HG03432 (cell line): ENCODE data around the gene TRMT10C.
"Not testable (repeated sequence)": the region's sequence is repeated elsewhere in the genome, so short reads cannot be mapped to it uniquely, and the experiment has no call there.

Experiments
- ATAC-seq: cut with Tn5 transposase; IDR thresholded peaks from one replicate; pipeline ENCODE4 v1.9.1; 2021; ENCODE audit warnings: mild to moderate bottlenecking, moderate library complexity; ENCODE audit not compliant: unreplicated experiment

The TRMT10C gene

GRCh38 chr3:101544161-101544850 lies 17.4 kb upstream of the TRMT10C start:
- ATAC-seq = no peak

DNA sequence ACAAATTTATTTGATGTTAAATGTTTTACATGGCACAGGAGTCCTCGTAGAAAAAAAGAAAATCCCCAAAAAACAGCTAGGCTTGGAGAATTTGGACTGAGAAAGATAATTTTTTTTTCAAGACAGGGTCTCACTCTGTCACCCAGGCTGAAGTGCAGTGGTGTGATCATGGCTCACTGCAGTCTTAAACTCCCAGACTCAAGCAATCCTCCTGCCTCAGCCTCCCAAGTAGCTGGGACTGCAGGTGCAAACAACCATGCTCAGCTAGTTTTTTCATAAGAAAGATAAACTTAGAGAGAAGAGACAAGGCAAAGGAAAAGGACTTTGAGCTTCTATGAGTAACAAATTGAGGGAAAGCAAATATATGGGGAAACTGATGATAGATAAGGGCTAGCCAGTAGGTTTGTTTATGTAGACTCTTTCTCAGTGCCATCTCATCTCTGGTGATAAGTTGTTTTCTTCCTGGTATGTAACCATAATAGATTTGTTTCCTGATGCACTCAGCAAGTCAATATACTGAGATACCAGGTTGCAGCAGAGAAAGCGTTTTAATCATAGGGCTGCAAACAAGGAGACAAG lies 13.1 kb upstream of the TRMT10C start:
- ATAC-seq = no peak

DNA sequence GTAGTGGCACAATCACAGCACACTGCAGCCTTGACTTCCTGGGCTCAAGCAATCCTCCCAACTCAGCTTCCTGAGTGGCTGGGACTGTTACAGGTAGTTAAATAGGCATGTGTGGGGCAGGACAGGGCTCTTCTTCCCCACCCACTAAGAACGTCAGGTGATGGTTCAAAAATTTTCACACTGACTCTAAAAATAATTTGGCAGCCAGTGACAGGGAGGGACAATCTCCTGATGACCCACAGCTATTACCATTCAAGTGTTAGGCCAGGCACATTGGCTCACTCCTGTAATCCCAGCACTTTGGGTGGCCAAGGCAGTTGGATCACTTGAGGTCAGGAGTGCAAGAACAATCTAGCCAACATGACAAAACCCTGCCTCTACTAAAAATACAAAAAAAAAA lies 12.2 kb upstream of the TRMT10C start:
- ATAC-seq = no peak

DNA sequence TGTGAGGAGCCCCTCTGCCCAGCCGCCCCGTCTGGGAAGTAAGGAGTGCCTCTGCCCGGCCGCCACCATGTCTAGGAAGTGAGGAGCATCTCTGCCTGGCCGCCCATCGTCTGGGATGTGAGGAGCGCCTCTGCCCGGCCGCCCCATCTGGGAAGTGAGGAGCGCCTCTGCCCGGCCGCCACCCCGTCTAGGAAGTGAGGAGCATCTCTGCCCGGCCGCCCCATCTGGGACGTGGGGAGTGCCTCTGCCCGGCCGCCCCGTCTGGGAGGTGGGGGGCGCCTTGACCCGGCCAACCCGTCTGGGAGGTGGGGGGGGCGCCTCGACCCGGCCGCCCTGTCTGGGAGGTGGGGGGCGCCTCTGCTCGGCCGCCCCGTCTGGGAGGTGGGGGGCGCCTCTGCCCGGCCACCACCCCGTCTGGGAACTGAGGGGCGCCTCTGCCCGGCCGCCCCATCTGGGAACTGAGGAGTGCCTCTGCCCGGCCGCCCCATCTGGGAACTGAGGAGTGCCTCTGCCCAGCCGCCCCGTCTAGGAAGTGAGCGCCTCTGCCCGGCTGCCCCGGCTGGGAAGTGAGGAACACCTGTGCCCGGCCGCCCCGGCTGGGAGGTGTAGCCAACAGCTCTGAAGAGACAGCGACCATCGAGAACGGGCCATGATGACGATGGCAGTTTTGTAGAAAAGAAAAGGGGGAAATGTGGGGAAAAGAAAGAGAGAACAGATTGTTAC lies 10.1 kb upstream of the TRMT10C start:
- not testable (repeated sequence) for ATAC-seq

DNA sequence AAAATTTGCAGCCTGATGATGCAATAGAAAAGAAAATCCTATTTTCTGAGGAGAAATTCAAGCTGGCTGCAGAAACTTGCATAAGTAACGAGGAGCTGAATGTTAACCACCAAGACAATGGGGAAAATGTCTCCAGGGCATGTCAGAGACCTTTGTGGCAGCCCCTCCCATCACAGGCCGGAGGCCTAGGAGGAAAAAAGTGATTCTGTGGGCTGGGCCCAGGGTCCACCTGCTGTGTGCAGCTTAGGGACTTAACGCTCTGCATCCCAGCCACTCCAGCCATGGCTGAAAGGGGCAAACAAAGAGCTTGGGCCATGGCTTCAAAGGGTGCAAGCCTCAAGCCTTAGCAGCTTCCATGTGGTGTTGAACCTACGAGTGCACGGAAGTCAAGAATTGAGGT lies 8.3 kb upstream of the TRMT10C start:
- not testable (repeated sequence) for ATAC-seq

DNA sequence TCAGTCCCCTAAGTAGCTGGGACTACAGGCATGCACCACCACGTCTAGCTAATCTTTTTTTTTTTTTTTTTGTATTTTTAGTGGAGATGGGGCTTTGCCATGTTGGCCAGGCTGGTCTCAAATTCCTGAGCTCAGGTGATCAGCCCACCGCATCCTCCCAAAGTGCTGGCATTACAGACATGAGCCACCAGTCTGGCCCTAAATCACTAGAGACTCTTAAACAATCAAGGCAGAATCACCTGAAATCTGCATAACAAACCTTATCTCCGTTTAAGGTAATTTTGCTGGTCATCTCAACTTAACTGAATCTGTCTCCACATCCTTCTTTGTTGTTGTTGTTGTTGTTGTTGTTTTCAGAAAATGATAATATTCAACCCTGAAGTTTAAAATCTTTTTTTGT lies 5.6 kb upstream of the TRMT10C start:
- ATAC-seq = no peak

DNA sequence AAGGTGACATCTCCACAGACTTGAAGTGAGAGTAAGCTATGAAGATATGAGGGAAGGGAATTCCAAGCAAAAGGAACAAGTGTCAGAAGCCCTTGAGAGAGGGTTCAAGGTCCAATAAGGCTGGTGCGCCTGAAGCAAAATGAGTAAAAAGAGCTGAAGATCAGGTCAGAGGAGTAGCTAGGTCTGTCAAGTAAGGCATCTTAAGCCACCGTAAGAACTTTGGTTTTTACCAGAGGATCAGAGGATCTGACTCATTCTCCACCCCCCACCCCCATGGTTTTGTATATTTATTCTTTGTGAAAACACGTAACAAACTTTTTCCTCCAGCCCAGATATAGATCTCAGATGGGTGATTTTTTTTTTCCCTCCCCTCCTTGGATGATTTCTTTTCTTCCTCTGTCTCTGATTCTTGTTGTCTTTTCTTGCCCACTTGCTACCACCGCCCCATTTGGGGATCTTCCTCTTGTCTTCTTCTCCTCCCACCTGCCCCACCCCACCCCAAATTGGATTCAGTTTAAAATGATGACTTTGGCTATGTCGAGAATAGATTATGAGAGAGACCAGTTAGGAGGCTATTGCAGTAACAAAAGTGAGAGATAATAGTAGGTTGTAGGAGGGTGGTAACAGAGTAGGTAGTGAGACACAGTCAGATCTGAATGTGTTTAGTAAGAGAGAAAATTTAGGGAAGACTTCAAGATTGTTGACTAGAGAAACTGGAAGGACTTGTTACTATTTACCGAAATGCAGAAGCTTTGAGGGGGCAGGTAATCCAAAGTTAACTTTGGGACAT lies 6.1 kb downstream of the TRMT10C start:
- ATAC-seq = no peak

DNA sequence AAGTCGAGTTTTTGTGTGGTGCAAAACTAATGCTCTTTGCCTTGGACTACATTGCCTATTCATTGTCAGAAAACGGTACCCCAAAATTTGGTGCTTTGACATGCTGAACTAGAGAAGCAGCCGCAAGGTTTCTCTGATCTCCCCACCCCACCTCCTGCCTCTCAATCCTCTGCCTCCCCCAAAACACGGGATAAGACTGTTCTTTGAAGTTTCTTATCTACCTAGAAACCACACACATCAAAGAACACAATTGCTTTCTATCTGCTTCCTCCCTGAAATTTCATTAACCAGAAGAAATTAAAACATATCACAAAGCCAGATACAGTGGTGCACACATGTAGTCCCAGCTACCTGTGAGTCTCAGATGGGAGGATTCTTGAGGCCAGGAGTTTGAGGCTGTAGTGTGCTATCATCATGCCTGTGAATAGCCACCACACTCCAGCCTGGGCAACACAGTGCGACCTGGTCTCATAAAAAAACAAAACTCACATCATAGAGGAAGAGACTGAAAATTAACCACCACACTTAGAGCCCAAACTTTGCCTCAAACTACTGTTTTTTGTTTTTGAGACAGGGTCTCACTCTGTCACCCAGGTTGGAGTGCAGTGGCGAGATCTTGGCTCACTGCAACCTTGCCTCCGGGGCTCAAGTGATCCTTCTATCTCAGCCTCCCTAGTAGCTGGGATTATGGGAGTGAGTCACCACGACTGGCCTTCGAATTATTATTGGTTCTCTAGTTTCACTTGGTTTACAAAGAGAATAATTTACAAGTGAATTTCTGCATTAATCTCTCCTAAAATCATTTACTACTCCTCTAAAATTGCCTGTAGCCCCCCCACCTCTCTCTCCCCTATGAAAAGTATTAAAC lies 9.6 kb downstream of the TRMT10C start:
- no peak for ATAC-seq

DNA sequence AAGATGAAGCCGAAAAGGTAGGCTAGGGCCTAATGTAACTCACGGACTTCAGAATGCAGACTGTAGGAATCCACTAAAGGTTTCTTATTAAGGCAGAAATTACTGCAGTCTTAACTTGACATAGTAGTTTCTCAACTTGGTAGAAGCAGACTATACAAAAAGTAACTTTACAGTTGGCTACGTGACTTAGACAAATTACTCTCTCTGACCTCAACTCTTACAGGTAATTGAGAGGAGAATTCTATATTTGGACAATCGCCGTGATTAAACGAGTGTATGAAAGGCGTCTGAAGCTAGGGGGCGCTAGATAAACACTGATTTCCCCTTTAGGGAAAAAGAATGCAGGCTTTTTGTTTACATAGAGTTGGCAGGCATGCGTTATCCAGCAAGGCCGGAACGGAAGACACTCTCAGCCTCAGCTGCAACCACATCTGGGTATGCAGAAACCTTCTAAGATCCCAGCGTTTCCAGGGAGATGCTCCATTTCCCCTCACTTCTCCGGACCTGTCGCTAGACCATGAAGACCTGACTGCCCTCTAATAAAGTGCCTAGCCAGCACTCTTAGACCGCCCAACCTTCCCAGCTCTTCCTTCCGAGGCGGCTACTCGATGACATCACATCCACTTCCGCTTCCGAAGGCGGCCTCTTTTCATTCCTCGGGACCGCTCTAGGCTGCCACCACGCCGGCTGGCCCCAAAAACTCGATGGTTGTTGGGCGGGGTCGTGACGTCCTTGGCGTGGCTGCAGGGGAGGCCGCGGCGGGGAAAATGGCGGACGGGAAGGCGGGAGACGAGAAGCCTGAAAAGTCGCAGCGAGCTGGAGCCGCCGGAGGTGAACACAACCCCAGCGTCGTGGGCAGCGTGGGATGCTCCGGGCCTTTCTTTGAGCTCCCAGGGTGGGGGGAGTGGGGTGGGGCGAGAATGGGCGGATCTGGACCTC lies 12.1 kb downstream of the TRMT10C start, which contains the start of gene PCNP:
Gene PCNP, plus strand, starts transcription at position 732 of the 939 bp plus-strand sequence. Its CDS starts 36 bp downstream, at position 768.
- peak; percentile 88 for ATAC-seq

DNA sequence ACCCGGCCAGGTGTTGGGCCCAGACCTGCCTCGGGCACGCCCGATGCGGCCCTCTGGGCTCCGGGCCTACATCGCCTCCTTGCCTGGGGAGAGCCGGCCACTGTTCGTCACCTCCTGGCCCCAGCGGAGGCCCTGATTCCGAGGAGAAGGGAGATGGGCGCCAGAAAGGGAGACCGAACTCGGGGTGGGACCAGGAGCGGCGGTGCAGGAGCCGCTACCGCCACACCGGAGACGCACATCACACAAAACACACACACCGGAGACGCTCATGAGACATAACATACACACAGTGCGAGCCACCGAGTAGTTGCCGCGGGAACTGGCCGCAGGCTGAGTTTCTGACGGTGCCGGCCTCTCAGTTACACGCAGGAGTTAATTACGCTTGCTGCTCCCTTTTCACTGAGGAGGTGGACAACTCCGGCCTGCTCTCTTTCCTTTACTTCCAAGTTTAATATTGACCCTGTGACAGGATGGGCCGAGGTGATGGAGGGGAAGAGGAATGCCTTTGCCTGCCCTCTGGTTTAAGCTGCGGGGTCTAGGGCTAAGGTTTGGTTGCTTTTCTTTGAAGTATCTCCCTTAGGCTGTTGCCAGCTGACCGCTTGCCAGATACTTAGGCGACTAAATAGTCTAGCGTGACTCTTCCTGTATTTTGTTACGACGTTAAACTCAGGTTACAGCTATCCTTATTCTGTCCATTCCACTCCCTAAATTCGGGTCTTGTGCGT lies 12.9 kb downstream of the TRMT10C start:
- ATAC-seq = peak; percentile 55

GRCh38 chr3:101577286-101577685 lies 15.6 kb downstream of the TRMT10C start:
- no peak for ATAC-seq

- no peak for ATAC-seq
These were observed 26.9 kb downstream of the TRMT10C start for GRCh38 chr3:101588616-101589015.

- ATAC-seq = no peak
These were observed 29.4 kb downstream of the TRMT10C start for GRCh38 chr3:101591071-101591470.

- ATAC-seq = no peak
These were observed 41.1 kb downstream of the TRMT10C start for GRCh38 chr3:101602731-101603130.

DNA sequence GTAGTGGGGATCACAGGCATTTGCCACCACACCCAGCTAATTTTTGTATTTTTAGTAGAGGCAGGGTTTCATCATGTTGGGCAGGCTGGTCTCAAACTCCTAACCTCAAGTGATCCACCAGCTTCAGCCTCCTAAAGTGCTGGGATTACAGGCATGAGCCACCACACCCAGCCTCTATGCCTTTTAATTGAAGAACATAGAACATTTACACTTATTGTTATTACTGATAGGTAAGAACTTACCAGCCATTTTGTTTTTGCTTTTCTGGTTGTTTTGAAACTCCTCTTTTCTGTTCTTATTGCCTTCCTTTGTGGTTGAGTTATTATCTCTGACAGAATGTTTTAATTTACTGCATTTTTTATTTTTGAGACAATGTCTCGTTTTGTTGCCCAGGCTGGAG lies 41.5 kb downstream of the TRMT10C start:
- no peak for ATAC-seq

DNA sequence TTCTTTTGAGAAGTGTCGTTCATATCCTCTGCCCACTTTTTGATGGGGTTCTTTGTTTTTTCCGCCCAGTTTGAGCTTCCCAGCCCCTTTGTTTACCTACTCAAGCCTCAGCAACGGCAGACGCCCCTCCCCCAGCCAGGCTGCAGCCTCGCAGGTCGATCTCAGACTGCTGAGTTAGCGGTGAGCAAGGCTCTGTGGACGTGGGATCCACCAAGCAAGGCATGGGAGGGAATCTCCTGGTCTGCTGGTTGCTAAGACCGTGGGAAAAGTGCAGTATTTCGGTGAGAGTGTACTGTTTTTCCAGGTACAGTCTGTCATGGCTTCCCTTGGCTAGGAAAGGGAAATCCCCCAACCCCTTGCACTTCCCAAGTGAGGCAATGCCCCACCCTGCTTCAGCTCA lies 43.7 kb downstream of the TRMT10C start:
- ATAC-seq = not testable (repeated sequence)

DNA sequence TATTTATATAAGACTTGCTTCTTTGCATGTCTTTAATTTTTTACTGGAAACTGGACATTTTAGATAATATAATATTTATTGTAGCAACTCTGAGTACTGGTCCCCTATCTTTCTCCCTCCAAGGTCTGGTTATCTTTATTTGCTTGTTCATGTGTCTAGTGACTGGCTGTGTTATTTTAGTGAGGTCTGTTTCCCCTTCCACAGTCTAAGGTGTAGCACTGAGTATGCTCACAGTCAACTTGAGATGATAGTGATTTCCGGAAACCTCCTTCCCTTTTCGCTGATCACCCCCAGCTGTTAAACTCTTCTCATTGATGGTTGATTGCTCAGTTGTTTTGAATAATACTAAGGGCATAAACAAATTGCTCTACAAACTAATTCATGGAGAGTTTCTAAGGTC lies 49.4 kb downstream of the TRMT10C start:
- ATAC-seq = peak; percentile 84

GRCh38 chr3:101613014-101613413 lies 51.3 kb downstream of the TRMT10C start:
- not testable (repeated sequence) for ATAC-seq

- ATAC-seq = no peak
These were observed 53.9 kb downstream of the TRMT10C start for GRCh38 chr3:101615525-101615924.
